Peyer's patch (tissue), 4 donors: Measurements from ENCODE around the gene B3GALT6.
"Not testable (repeated sequence)": the region's sequence is repeated elsewhere in the genome, so short reads cannot be mapped to it uniquely, and the experiment has no call there.

Source experiments
- POLR2A ChIP-seq, 2 donors: fragments of 450-650 bp; IDR thresholded peaks; one replicate each; pipeline ENCODE4 v1.5.1; 2017; ENCODE audit warnings: antibody characterized with exemption in 2 of 2, mild to moderate bottlenecking in 2 of 2, moderate library complexity in 2 of 2
- TF ChIP-seq, protein P1 (sequence below), 6 experiments: fragments of 450-650 bp in 4 of 6; fragments of 200-600 bp in 2 of 6; sonication (generic) in 1 of 6; IDR thresholded peaks; one replicate each; pipeline ENCODE4 v1.5.1; 2017 to 2019; ENCODE audit warnings: antibody characterized with exemption in 6 of 6, mild to moderate bottlenecking in 3 of 6, moderate library complexity in 1 of 6

DNA sequence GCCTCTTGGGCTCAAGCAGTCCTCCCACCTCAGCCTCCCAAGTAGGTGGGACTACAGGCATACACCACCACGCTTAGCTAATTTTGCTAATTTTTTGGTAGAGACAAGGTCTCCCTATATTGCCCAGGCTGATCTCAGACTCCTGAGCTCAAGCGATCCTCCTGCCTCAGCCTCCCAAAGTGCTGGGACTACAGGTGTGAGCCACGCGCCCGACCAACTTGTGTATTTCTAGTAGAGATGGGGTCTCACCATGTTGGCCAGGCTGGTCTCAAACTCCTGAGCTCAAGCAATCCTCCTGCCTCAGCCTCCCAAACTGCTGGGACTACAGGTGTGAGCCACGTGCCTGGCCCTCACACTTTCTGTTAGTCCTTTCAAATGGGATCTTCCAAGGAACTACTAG is 36.3 kb upstream of the B3GALT6 start:
- TF ChIP-seq, protein P1, sequence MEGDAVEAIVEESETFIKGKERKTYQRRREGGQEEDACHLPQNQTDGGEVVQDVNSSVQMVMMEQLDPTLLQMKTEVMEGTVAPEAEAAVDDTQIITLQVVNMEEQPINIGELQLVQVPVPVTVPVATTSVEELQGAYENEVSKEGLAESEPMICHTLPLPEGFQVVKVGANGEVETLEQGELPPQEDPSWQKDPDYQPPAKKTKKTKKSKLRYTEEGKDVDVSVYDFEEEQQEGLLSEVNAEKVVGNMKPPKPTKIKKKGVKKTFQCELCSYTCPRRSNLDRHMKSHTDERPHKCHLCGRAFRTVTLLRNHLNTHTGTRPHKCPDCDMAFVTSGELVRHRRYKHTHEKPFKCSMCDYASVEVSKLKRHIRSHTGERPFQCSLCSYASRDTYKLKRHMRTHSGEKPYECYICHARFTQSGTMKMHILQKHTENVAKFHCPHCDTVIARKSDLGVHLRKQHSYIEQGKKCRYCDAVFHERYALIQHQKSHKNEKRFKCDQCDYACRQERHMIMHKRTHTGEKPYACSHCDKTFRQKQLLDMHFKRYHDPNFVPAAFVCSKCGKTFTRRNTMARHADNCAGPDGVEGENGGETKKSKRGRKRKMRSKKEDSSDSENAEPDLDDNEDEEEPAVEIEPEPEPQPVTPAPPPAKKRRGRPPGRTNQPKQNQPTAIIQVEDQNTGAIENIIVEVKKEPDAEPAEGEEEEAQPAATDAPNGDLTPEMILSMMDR (IDR thresholded peaks at IDR 0.05): not testable (repeated sequence)
- TF ChIP-seq POLR2A (IDR thresholded peaks at IDR 0.05): not testable (repeated sequence)
